Astrocyte (in vitro differentiated cells and primary cell): Measurements from ENCODE around the gene HNF4A. TPM values are rescaled to one million over a fixed set of nuclear protein-coding genes. Genes with fewer than 3 reads are reported as not detected.

Source experiments
- DNase-seq: peaks from one replicate; pipeline ENCODE4 v3.0.0-alpha.2; 2010; ENCODE audit warnings: low read depth
- FAIRE-seq: peaks from 2 replicates; lab custom pipeline; 2011; peaks lifted over from hg19 to GRCh38; lab: Jason Lieb, UNC
- H2AFZ ChIP-seq: 2 replicates; pipeline ENCODE4 v1.6.0; 2012; ENCODE audit warnings: low read depth, low read length, inconsistent platforms
- H3K27ac ChIP-seq: 2 replicates; pipeline ENCODE4 v1.5.1; 2011; ENCODE audit warnings: low read depth, low read length, inconsistent platforms
- H3K27me3 ChIP-seq: 2 replicates; pipeline ENCODE4 v1.6.0; 2011; ENCODE audit warnings: low read length, inconsistent platforms; ENCODE audit not compliant: insufficient read depth
- H3K36me3 ChIP-seq: 2 replicates; pipeline ENCODE4 v1.5.1; 2011; ENCODE audit warnings: low read length, inconsistent platforms; ENCODE audit not compliant: insufficient read depth
- H3K4me1 ChIP-seq: 2 replicates; pipeline ENCODE4 v1.5.1; 2011; ENCODE audit warnings: low read length, inconsistent platforms; ENCODE audit not compliant: insufficient read depth
- H3K4me2 ChIP-seq: 2 replicates; pipeline ENCODE4 v1.6.0; 2012; ENCODE audit warnings: low read length, inconsistent platforms
- H3K4me3 ChIP-seq: 2 replicates; pipeline ENCODE4 v1.5.1; 2011; ENCODE audit warnings: low read depth, mild to moderate bottlenecking, low read length, inconsistent platforms; ENCODE audit not compliant: insufficient read depth
- H3K79me2 ChIP-seq: 2 replicates; pipeline ENCODE4 v1.6.0; 2012; ENCODE audit warnings: mild to moderate bottlenecking, low read length, inconsistent platforms; ENCODE audit not compliant: insufficient read depth
- H3K9ac ChIP-seq: 2 replicates; pipeline ENCODE4 v1.6.0; 2012; ENCODE audit warnings: mild to moderate bottlenecking, low read length, inconsistent platforms
- H3K9me3 ChIP-seq: 2 replicates; pipeline ENCODE4 v1.5.1; 2012; ENCODE audit warnings: low read depth, mild to moderate bottlenecking, low read length, inconsistent platforms; ENCODE audit not compliant: insufficient read depth
- H4K20me1 ChIP-seq: 2 replicates; pipeline ENCODE4 v1.6.0; 2012; ENCODE audit warnings: low read length, inconsistent platforms; ENCODE audit not compliant: insufficient read depth
- H3K27ac Mint-ChIP-seq: one replicate; pipeline ENCODE4 v1.8.0; 2021; ENCODE audit warnings: mild to moderate bottlenecking, mixed read lengths; ENCODE audit not compliant: unreplicated experiment
- H3K27me3 Mint-ChIP-seq: one replicate; pipeline ENCODE4 v1.8.0; 2021; ENCODE audit warnings: low read depth, mixed read lengths; ENCODE audit not compliant: unreplicated experiment
- H3K36me3 Mint-ChIP-seq: one replicate; pipeline ENCODE4 v1.8.0; 2021; ENCODE audit warnings: low read depth, mixed read lengths; ENCODE audit not compliant: unreplicated experiment
- H3K4me1 Mint-ChIP-seq: one replicate; pipeline ENCODE4 v1.8.0; 2021; ENCODE audit warnings: low read depth, mixed read lengths; ENCODE audit not compliant: unreplicated experiment
- H3K4me3 Mint-ChIP-seq: one replicate; pipeline ENCODE4 v1.8.0; 2021; ENCODE audit warnings: mild to moderate bottlenecking, moderate library complexity, mixed read lengths; ENCODE audit not compliant: unreplicated experiment
- H3K9me3 Mint-ChIP-seq: one replicate; pipeline ENCODE4 v1.8.0; 2021; ENCODE audit warnings: mild to moderate bottlenecking, mixed read lengths; ENCODE audit not compliant: unreplicated experiment
- EZH2 ChIP-seq: IDR thresholded peaks from 2 replicates; pipeline ENCODE4 v1.6.1; 2012; ENCODE audit warnings: mild to moderate bottlenecking, low read length, inconsistent platforms; ENCODE audit not compliant: insufficient read depth
- total RNA-seq: library from RNA; stranded (reverse); gene quantifications from 2 replicates; pipeline ENCODE4 v1.2.1, GENCODE V29; 2021
- TF ChIP-seq, protein P1 (sequence below): IDR thresholded peaks from 2 replicates; pipeline ENCODE4 v1.5.1; 2011; ENCODE audit warnings: low read depth, mild to moderate bottlenecking, inconsistent platforms, low read length, moderate library complexity; ENCODE audit not compliant: insufficient read depth

HNF4A gene
- total RNA-seq, 1 donor from 2014 or later: not detected

DNA sequence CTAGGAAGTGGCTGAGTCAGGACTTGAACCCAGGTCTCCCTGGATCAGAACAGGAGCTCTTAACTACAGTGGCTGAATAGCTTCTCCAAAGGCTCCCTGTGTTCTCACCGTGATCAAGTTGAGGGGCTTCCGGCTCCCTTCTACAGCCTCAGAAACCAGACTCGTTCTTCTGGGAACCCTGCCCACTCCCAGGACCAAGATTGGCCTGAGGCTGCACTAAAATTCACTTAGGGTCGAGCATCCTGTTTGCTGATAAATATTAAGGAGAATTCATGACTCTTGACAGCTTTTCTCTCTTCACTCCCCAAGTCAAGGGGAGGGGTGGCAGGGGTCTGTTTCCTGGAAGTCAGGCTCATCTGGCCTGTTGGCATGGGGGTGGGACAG lies 75.6 kb downstream of the HNF4A start:
- no peak overlapping the region for H3K9ac ChIP-seq
- Mint-ChIP-seq H3K4me3 (no peak overlapping the region), H3K4me1 (no peaks in the 10 kb centered on the region), H3K36me3 (no peaks in the 10 kb centered on the region), H3K9me3 (peaks cover 5% of the 10 kb centered on the region), H3K27ac (no peak overlapping the region), H3K27me3 (peaks cover 25% of the 10 kb centered on the region)
- peaks cover 12% of the 10 kb centered on the region for H3K27me3 ChIP-seq
- H2AFZ ChIP-seq: no peak overlapping the region
- H3K36me3 ChIP-seq: no peaks in the 10 kb centered on the region
- FAIRE-seq (no peak), DNase-seq (no peak)
- TF ChIP-seq, protein P1, sequence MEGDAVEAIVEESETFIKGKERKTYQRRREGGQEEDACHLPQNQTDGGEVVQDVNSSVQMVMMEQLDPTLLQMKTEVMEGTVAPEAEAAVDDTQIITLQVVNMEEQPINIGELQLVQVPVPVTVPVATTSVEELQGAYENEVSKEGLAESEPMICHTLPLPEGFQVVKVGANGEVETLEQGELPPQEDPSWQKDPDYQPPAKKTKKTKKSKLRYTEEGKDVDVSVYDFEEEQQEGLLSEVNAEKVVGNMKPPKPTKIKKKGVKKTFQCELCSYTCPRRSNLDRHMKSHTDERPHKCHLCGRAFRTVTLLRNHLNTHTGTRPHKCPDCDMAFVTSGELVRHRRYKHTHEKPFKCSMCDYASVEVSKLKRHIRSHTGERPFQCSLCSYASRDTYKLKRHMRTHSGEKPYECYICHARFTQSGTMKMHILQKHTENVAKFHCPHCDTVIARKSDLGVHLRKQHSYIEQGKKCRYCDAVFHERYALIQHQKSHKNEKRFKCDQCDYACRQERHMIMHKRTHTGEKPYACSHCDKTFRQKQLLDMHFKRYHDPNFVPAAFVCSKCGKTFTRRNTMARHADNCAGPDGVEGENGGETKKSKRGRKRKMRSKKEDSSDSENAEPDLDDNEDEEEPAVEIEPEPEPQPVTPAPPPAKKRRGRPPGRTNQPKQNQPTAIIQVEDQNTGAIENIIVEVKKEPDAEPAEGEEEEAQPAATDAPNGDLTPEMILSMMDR: no peak
- TF ChIP-seq EZH2: no peak
- no peaks in the 10 kb centered on the region for H3K4me1 ChIP-seq
- H3K4me3 ChIP-seq: no peak overlapping the region
- no peak overlapping the region for H3K4me2 ChIP-seq
- no peaks in the 10 kb centered on the region for H3K79me2 ChIP-seq
- no peaks in the 10 kb centered on the region for H4K20me1 ChIP-seq
- no peak overlapping the region for H3K27ac ChIP-seq
- H3K9me3 ChIP-seq: no peaks in the 10 kb centered on the region

DNA sequence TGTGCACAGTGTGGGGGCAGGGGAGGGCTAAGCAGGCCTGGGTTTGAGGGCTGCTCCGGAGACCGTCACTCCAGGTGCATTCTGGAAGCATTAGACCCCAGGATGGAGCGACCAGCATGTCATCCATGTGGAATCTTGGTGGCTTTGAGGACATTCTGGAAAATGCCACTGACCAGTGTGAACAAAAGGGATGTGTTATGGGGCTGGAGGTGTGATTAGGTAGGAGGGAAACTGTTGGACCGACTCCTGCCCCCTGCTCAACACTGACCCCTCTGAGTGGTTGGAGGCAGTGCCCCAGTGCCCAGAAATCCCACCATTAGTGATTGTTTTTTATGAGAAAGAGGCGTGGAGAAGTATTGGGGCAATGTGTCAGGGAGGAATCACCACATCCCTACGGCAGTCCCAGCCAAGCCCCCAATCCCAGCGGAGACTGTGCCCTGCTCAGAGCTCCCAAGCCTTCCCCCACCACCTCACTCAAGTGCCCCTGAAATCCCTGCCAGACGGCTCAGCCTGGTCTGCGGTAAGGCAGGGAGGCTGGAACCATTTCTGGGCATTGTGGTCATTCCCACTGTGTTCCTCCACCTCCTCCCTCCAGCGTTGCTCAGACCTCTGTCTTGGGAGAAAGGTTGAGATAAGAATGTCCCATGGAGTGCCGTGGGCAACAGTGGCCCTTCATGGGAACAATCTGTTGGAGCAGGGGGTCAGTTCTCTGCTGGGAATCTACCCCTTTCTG lies 76.2 kb downstream of the HNF4A start:
- Mint-ChIP-seq H3K4me1 (no peaks in the 10 kb centered on the region), H3K9me3 (peaks cover 5% of the 10 kb centered on the region), H3K27ac (no peak overlapping the region), H3K36me3 (no peaks in the 10 kb centered on the region), H3K4me3 (no peak overlapping the region), H3K27me3 (peaks cover 25% of the 10 kb centered on the region)
- Histone ChIP-seq H3K27me3 (peaks cover 12% of the 10 kb centered on the region), H3K9me3 (no peaks in the 10 kb centered on the region), H3K79me2 (no peaks in the 10 kb centered on the region), H3K36me3 (no peaks in the 10 kb centered on the region), H3K4me1 (no peaks in the 10 kb centered on the region), H3K9ac (no peak overlapping the region), H4K20me1 (no peaks in the 10 kb centered on the region), H2AFZ (peak overlapping the region; percentile 19), H3K4me2 (no peak overlapping the region), H3K27ac (no peak overlapping the region), H3K4me3 (no peak overlapping the region)
- FAIRE-seq (no peak), DNase-seq (peak; percentile 36)
- TF ChIP-seq EZH2: no peak
- TF ChIP-seq, protein P1: no peak
